HG02588 (cell line): ENCODE data around the gene EGFR.

Experiments used
- ATAC-seq: cut with Tn5 transposase; IDR thresholded peaks from one replicate; pipeline ENCODE4 v1.9.1; 2021; ENCODE audit warnings: mild to moderate bottlenecking, moderate library complexity; ENCODE audit not compliant: unreplicated experiment

The EGFR gene

GRCh38 chr7:55142919-55143600, 124.2 kb downstream of the EGFR start:
- no peak for ATAC-seq

GRCh38 chr7:55144333-55145317, 125.8 kb downstream of the EGFR start:
- no peak for ATAC-seq

- ATAC-seq = no peak
Observed at GRCh38 chr7:55145606-55146005, 126.8 kb downstream of the EGFR start.

GRCh38 chr7:55147101-55147500, 128.3 kb downstream of the EGFR start:
- no peak for ATAC-seq

DNA sequence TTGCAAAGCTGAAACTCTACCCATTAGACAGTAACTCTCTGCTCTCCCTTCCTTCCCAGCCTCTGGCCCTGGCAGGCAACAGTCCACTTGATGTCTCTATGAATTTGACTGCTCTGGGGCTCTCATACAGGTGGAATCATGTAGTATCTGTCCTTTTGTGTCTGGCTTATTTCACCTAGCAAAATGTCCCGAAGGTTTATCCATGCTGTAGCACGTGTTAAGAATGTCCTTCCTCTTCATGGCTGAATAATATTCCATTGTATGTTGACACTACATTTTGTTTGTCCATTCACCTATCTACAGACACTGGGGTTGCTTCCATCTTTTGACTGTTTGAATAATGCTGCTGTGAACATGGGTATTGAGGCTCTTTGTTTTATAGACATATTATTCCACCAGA, 128.9 kb downstream of the EGFR start:
- ATAC-seq = no peak

- ATAC-seq = no peak
Observed at GRCh38 chr7:55148571-55148970, 129.8 kb downstream of the EGFR start.

DNA sequence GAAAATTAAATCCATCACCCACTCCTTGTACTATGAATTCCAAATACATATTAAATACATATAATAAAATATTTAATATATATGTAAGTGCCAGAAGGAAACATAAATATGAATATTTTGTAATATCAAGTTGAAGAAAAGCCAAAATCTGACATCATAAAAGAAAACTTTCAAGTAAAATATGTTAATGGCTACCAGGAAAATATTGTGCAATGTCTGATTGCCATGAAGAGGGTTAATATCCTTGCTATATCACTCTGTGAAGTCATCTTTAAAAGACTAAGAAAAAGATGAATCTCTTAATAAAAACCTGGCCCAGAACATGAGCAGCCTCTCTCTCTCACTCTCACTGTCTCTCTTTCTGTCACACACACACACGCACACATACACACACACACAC, 130.2 kb downstream of the EGFR start:
- no peak for ATAC-seq

- ATAC-seq = no peak
Observed at GRCh38 chr7:55150166-55150565, 131.3 kb downstream of the EGFR start.

- no peak for ATAC-seq
Observed at GRCh38 chr7:55150709-55151451, 132.1 kb downstream of the EGFR start.

DNA sequence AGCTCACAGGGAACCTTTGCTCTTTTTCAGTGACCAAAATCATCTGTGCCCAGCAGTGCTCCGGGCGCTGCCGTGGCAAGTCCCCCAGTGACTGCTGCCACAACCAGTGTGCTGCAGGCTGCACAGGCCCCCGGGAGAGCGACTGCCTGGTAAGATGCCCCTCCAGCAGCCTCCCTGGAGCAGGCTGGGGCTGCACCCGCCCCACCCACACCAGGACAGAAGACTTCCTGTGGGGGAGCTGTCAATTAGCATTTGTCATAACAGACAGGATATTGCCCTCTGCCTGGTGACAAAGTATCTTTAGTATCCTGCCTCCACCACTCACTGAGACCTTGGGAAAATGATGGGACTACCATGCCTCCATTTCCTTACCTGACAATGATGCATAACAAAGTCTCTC, 133.7 kb downstream of the EGFR start:
- ATAC-seq = no peak

- no peak for ATAC-seq
Observed at GRCh38 chr7:55154096-55154495, 135.3 kb downstream of the EGFR start.

DNA sequence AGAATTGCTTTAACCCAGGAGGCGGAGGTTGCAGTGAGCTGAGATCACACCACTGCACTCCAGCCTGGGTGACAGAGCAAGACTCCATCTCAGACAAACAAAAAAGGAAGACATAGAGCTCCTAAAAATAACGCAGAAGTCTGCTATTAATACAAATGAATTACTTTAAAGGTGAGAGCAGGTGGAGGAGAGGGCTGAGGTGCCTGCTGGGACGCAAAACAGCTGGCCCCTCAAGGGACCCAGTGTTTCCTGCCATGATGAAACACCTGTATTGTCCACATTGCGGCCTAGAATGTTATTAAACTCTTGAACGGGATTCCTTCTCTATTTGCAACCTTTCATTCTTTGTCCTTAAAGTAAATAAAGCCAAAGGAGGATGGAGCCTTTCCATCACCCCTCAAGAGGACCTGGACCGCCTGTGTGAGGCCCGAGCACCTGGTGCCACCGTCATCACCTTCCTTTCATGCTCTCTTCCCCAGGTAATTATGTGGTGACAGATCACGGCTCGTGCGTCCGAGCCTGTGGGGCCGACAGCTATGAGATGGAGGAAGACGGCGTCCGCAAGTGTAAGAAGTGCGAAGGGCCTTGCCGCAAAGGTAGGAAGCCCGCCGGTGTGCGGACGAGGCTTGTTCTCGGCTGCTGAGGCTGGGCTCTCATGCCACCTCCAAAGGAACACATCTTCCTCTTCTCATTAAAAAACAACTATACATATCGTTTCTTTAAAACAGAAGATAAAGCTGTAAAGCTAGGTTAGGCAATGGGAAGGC, 136.7 kb downstream of the EGFR start:
- ATAC-seq = no peak

- ATAC-seq = no peak
Observed at GRCh38 chr7:55156919-55157763, 138.3 kb downstream of the EGFR start.

DNA sequence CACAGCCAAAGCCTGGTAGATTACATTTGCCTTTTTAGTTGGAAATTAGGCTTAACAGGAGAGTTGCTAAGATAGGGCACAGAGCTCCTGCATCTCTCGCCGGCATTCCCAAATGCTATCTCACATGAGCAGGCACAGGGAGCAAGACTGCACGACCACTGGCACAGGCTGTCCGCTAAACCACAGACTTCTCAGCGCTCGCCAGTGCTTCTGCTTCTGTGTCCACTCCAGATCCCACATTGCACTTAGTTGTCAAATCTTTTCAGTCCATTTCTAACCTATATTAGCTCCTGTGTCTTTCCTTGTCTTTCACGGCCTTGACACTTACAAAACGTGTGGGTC, 138.9 kb downstream of the EGFR start:
- ATAC-seq = no peak

DNA sequence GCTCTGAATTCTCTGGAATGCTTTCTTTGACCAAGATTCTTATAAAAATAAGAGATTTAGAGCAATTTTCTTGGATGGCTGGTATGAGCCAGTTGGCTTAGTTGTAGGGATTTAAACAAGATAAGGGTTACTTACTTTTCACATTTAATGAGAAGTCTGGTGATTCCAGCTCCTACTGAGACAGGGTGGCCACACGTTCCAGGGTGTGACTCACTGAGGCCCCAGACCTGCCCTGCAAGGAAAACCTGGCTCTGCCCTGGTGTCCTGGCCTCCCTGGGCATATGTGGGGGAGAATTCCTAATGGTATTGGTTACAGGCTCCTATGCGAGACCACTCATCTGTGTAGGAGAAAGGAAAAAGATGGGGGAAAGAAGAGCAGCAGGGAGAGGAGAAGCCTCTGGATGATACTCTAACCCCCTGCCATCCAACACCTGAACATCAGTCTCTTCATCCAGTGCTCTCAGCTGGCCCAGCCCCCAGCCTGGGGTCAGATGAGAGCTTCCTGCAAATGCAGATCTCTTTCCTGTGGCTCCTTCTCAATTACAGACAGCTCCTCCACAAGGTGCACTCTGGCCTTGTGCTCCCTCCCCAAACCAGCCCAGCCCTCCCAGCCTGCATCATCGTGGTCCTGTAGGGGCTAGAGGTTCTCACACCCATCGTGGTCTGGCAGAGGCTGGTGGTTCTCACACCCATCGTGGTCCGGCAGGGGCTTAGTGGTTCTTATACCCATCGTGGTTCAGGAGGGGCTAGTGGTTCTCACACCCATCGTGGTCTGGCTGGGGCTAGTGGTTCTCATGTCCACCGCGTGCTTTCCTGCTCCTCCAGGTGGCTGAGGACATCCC, 139.9 kb downstream of the EGFR start:
- no peak for ATAC-seq

- no peak for ATAC-seq
Observed at GRCh38 chr7:55160539-55160938, 141.7 kb downstream of the EGFR start.

DNA sequence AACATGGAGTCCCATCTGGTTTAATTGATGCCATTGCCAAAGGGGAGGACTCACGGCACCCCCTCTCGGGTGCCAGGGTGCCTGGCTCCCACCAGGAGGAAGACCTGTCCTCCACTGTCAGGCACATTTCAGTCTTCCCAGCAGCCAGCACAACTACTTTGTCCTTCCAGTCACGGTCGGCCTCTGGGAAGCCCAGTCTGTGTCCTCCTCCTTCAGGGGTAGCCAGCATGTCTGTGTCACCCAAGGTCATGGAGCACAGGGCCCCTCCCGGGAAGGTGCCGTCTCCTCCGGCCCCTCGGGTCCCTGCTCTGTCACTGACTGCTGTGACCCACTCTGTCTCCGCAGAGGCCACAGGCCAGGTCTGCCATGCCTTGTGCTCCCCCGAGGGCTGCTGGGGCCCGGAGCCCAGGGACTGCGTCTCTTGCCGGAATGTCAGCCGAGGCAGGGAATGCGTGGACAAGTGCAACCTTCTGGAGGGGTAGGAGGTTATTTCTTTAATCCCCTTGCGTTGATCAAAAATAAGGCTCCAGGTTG, 142.4 kb downstream of the EGFR start:
- no peak for ATAC-seq

DNA sequence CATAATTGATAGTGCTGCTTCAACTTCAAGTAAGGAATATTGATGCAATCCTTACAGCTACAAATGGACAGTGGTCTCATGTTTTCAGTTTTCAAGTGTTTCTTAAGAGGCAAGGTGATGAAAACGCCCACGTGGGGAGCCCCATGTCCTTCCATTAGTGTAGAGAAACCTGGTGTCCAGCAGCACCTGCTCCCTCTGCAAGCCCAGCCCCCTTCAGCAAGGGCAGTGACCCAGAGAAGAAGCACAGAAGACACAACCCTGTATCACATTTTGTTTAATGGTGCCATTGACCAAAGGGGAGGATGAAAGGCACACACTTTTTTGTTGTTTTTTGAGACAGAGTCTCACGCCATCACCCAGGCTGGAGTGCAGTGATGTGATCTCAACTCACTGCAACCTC, 143.7 kb downstream of the EGFR start:
- ATAC-seq = no peak

- ATAC-seq = no peak
Observed at GRCh38 chr7:55163733-55164132, 144.9 kb downstream of the EGFR start.
